HG03060 (cell line): ENCODE measurements around the gene GPX2.

Experiments used
- ATAC-seq: cut with Tn5 transposase; IDR thresholded peaks from one replicate; pipeline ENCODE4 v1.9.1; 2021; ENCODE audit warnings: low read depth, moderate number of reproducible peaks; ENCODE audit not compliant: unreplicated experiment

Gene GPX2

GRCh38 chr14:64943556-64943955 lies 1.0 kb upstream of the GPX2 start:
- no peak for ATAC-seq

GRCh38 chr14:64940336-64940910 lies 2.1 kb downstream of the GPX2 start:
- ATAC-seq: no peak

- no peak for ATAC-seq
Measured at GRCh38 chr14:64939817-64940190, 2.7 kb downstream of the GPX2 start.

- no peak for ATAC-seq
Measured at GRCh38 chr14:64938972-64939816, 3.4 kb downstream of the GPX2 start.

GRCh38 chr14:64937821-64938193 lies 4.7 kb downstream of the GPX2 start:
- no peak for ATAC-seq

- ATAC-seq: no peak
Measured at GRCh38 chr14:64937171-64937820, 5.2 kb downstream of the GPX2 start.

- no peak for ATAC-seq
Measured at GRCh38 chr14:64935508-64935907, 7.0 kb downstream of the GPX2 start.

GRCh38 chr14:64934338-64934929 lies 8.1 kb downstream of the GPX2 start:
- no peak for ATAC-seq

- no peak for ATAC-seq
Measured at GRCh38 chr14:64932231-64932630, 10.3 kb downstream of the GPX2 start.

GRCh38 chr14:64931123-64931522 lies 11.4 kb downstream of the GPX2 start:
- no peak for ATAC-seq

- ATAC-seq: no peak
Measured at GRCh38 chr14:64930085-64930843, 12.3 kb downstream of the GPX2 start.

GRCh38 chr14:64929014-64929359 lies 13.6 kb downstream of the GPX2 start:
- no peak for ATAC-seq

GRCh38 chr14:64928239-64929013 lies 14.1 kb downstream of the GPX2 start:
- peak; percentile 78 for ATAC-seq

GRCh38 chr14:64927031-64927430 lies 15.5 kb downstream of the GPX2 start:
- ATAC-seq: no peak

- no peak for ATAC-seq
Measured at GRCh38 chr14:64926398-64926995, 16.0 kb downstream of the GPX2 start.

GRCh38 chr14:64923015-64923414 lies 19.5 kb downstream of the GPX2 start:
- ATAC-seq: no peak

- ATAC-seq: no peak
Measured at GRCh38 chr14:64920465-64920864, 22.1 kb downstream of the GPX2 start.

- no peak for ATAC-seq
Measured at GRCh38 chr14:64919618-64920017, 22.9 kb downstream of the GPX2 start.

GRCh38 chr14:64919215-64919614 lies 23.3 kb downstream of the GPX2 start:
- no peak for ATAC-seq

GRCh38 chr14:64918216-64918615 lies 24.3 kb downstream of the GPX2 start:
- no peak for ATAC-seq
